BE2C (cell line): ENCODE measurements around the gene EMD.
A peak's percentile ranks its signal among the peaks of the same experiment; 100 is the strongest.

Source experiments
- DNase-seq: peaks from one replicate; pipeline ENCODE4 v3.0.0-alpha.2; 2020
- H3K27me3 ChIP-seq: fragments of 250-450 bp; sonication (Bioruptor Pico); 2 replicates; pipeline ENCODE4 v1.5.1; 2020; ENCODE audit warnings: mild to moderate bottlenecking
- H3K36me3 ChIP-seq: fragments of 250-450 bp; sonication (Bioruptor Pico); 2 replicates; pipeline ENCODE4 v1.5.1; 2020; ENCODE audit warnings: mild to moderate bottlenecking
- H3K4me1 ChIP-seq: fragments of 250-450 bp; sonication (Bioruptor Pico); 2 replicates; pipeline ENCODE4 v1.5.1; 2020
- H3K4me3 ChIP-seq: 2 replicates; pipeline ENCODE4 v1.5.1; 2011; ENCODE audit warnings: low read depth, low read length
- H3K9me3 ChIP-seq: fragments of 250-450 bp; sonication (Bioruptor Pico); 2 replicates; pipeline ENCODE4 v1.5.1; 2020
- CTCF ChIP-seq: IDR thresholded peaks from 2 replicates; pipeline ENCODE4 v1.5.1; 2012; ENCODE audit warnings: mild to moderate bottlenecking, low read depth, low read length

Gene EMD

GRCh38 chrX:154370300-154371016 is 8.6 kb upstream of the EMD start:
- Histone ChIP-seq H3K9me3 (no peaks in the 10 kb centered on the region), H3K36me3 (peaks cover 32% of the 10 kb centered on the region), H3K4me3 (peak overlapping the region; percentile 79), H3K27me3 (no peaks in the 10 kb centered on the region), H3K4me1 (no peaks in the 10 kb centered on the region; the same call in none of the 2 replicates)
- no peak for TF ChIP-seq CTCF
- peak; percentile 35 for DNase-seq

GRCh38 chrX:154371017-154371788 is 7.9 kb upstream of the EMD start:
- Histone ChIP-seq H3K4me1 (no peaks in the 10 kb centered on the region; the same call in none of the 2 replicates), H3K9me3 (no peaks in the 10 kb centered on the region), H3K27me3 (no peaks in the 10 kb centered on the region), H3K4me3 (peak overlapping the region; percentile 79), H3K36me3 (peaks cover 27% of the 10 kb centered on the region)
- TF ChIP-seq CTCF = no peak
- DNase-seq = peak; percentile 90

GRCh38 chrX:154371789-154372300 is 7.2 kb upstream of the EMD start:
- no peak for DNase-seq
- Histone ChIP-seq H3K4me3 (no peak overlapping the region), H3K9me3 (no peaks in the 10 kb centered on the region), H3K36me3 (peaks cover 20% of the 10 kb centered on the region), H3K4me1 (no peaks in the 10 kb centered on the region; the same call in none of the 2 replicates), H3K27me3 (no peaks in the 10 kb centered on the region)
- no peak for TF ChIP-seq CTCF

GRCh38 chrX:154372612-154373022 is 6.5 kb upstream of the EMD start:
- Histone ChIP-seq H3K36me3 (peaks cover 12% of the 10 kb centered on the region), H3K4me3 (no peak overlapping the region), H3K4me1 (no peaks in the 10 kb centered on the region; the same call in none of the 2 replicates), H3K27me3 (no peaks in the 10 kb centered on the region), H3K9me3 (no peaks in the 10 kb centered on the region)
- TF ChIP-seq CTCF = no peak
- DNase-seq = no peak

GRCh38 chrX:154373340-154374306 is 5.5 kb upstream of the EMD start:
- no peaks in the 10 kb centered on the region; the same call in none of the 2 replicates for H3K4me1 ChIP-seq
- no peaks in the 10 kb centered on the region for H3K27me3 ChIP-seq
- H3K36me3 ChIP-seq = 0 out of 2 replicates have a peak, but pooled peaks cover 5% of the 10 kb centered on the region
- DNase-seq = no peak
- TF ChIP-seq CTCF = peak; percentile 21; the same call in 1 of the 2 replicates
- H3K9me3 ChIP-seq = no peaks in the 10 kb centered on the region
- H3K4me3 ChIP-seq = peak overlapping the region; percentile 41
